Osteocyte (in vitro differentiated cells): ENCODE results near the gene TAF6. TPM values are rescaled to one million over a fixed set of nuclear protein-coding genes. Genes with fewer than 3 reads are reported as not detected.

ENCODE experiments used
- DNase-seq: peaks from one replicate; pipeline ENCODE4 v3.0.0; 2021; ENCODE audit warnings: mixed read lengths; ENCODE audit not compliant: unreplicated experiment; ENCODE audit errors: extremely low spot score
- H3K27ac Mint-ChIP-seq: one replicate; pipeline ENCODE4 v1.8.0; 2021; ENCODE audit warnings: mild to moderate bottlenecking, mixed read lengths; ENCODE audit not compliant: unreplicated experiment
- H3K27me3 Mint-ChIP-seq: one replicate; pipeline ENCODE4 v1.8.0; 2021; ENCODE audit warnings: mixed read lengths; ENCODE audit not compliant: unreplicated experiment
- H3K36me3 Mint-ChIP-seq: one replicate; pipeline ENCODE4 v1.8.0; 2021; ENCODE audit warnings: mixed read lengths; ENCODE audit not compliant: unreplicated experiment
- H3K4me1 Mint-ChIP-seq: one replicate; pipeline ENCODE4 v1.8.0; 2021; ENCODE audit warnings: mixed read lengths; ENCODE audit not compliant: unreplicated experiment
- H3K4me3 Mint-ChIP-seq: one replicate; pipeline ENCODE4 v1.8.0; 2021; ENCODE audit warnings: mild to moderate bottlenecking, moderate library complexity, mixed read lengths; ENCODE audit not compliant: unreplicated experiment
- H3K9me3 Mint-ChIP-seq: one replicate; pipeline ENCODE4 v1.8.0; 2021; ENCODE audit warnings: mixed read lengths; ENCODE audit not compliant: unreplicated experiment
- CTCF ChIP-seq: fragments of 200-600 bp; sonication (generic); IDR thresholded peaks from 2 replicates; pipeline ENCODE4 v1.5.0; 2021; ENCODE audit warnings: antibody characterized with exemption, mild to moderate bottlenecking, moderate library complexity
- total RNA-seq: library from RNA; stranded (reverse); gene quantifications from 2 replicates; pipeline ENCODE4 v1.2.1, GENCODE V29; 2021

Gene TAF6
- total RNA-seq, 1 donor from 2014 or later, result 62.8 TPM

- H3K4me3 Mint-ChIP-seq, result peak overlapping the region; percentile 30
- H3K4me1 Mint-ChIP-seq, result peaks cover 30% of the 10 kb centered on the region
- no peaks in the 10 kb centered on the region for H3K9me3 Mint-ChIP-seq
- no peaks in the 10 kb centered on the region for H3K27me3 Mint-ChIP-seq
- peak overlapping the region; percentile 57 for H3K27ac Mint-ChIP-seq
- TF ChIP-seq CTCF, result no peak
- no peak for DNase-seq
- peaks cover 38% of the 10 kb centered on the region for H3K36me3 Mint-ChIP-seq
Measured at GRCh38 chr7:100079024-100079560, 40.1 kb downstream of the TAF6 start.

GRCh38 chr7:100077205-100077604 is 42.0 kb downstream of the TAF6 start:
- H3K27ac Mint-ChIP-seq, result no peak overlapping the region
- peaks cover 27% of the 10 kb centered on the region for H3K4me1 Mint-ChIP-seq
- H3K36me3 Mint-ChIP-seq, result peaks cover 55% of the 10 kb centered on the region
- no peak overlapping the region for H3K4me3 Mint-ChIP-seq
- peaks cover 3% of the 10 kb centered on the region for H3K9me3 Mint-ChIP-seq
- TF ChIP-seq CTCF, result no peak
- DNase-seq, result no peak
- H3K27me3 Mint-ChIP-seq, result no peaks in the 10 kb centered on the region

- Mint-ChIP-seq H3K4me1 (peaks cover 18% of the 10 kb centered on the region), H3K36me3 (peaks cover 73% of the 10 kb centered on the region), H3K27ac (no peak overlapping the region), H3K4me3 (no peak overlapping the region), H3K9me3 (peaks cover 15% of the 10 kb centered on the region), H3K27me3 (no peaks in the 10 kb centered on the region)
- TF ChIP-seq CTCF, result no peak
- DNase-seq, result no peak
Measured at GRCh38 chr7:100075418-100075817, 43.7 kb downstream of the TAF6 start.

GRCh38 chr7:100074841-100075240 is 44.3 kb downstream of the TAF6 start:
- peaks cover 15% of the 10 kb centered on the region for H3K9me3 Mint-ChIP-seq
- no peak overlapping the region for H3K4me3 Mint-ChIP-seq
- DNase-seq, result no peak
- H3K27ac Mint-ChIP-seq, result no peak overlapping the region
- peaks cover 79% of the 10 kb centered on the region for H3K36me3 Mint-ChIP-seq
- no peaks in the 10 kb centered on the region for H3K27me3 Mint-ChIP-seq
- H3K4me1 Mint-ChIP-seq, result peaks cover 13% of the 10 kb centered on the region
- TF ChIP-seq CTCF, result no peak

GRCh38 chr7:100072462-100072861 is 46.7 kb downstream of the TAF6 start:
- Mint-ChIP-seq H3K27me3 (no peaks in the 10 kb centered on the region), H3K4me3 (no peak overlapping the region), H3K9me3 (peaks cover 15% of the 10 kb centered on the region), H3K4me1 (no peaks in the 10 kb centered on the region), H3K27ac (no peak overlapping the region), H3K36me3 (peaks cover 77% of the 10 kb centered on the region)
- no peak for DNase-seq
- no peak for TF ChIP-seq CTCF
